HEK293T (cell line): ENCODE data around the gene USP4.

ENCODE experiments used
- ARNT ChIP-seq: fragments of 450-650 bp; IDR thresholded peaks from 2 replicates; pipeline ENCODE4 v1.6.1; 2017; ENCODE audit warnings: mild to moderate bottlenecking
- FOXA1 ChIP-seq: fragments of 450-650 bp; IDR thresholded peaks from 2 replicates; pipeline ENCODE4 v1.6.1; 2016; ENCODE audit warnings: mild to moderate bottlenecking
- FOXK2 ChIP-seq: fragments of 450-650 bp; IDR thresholded peaks from 2 replicates; pipeline ENCODE4 v1.6.1; 2016; ENCODE audit warnings: mild to moderate bottlenecking
- ZNF384 ChIP-seq: fragments of 450-650 bp; IDR thresholded peaks from 2 replicates; pipeline ENCODE4 v1.6.1; 2016

DNA sequence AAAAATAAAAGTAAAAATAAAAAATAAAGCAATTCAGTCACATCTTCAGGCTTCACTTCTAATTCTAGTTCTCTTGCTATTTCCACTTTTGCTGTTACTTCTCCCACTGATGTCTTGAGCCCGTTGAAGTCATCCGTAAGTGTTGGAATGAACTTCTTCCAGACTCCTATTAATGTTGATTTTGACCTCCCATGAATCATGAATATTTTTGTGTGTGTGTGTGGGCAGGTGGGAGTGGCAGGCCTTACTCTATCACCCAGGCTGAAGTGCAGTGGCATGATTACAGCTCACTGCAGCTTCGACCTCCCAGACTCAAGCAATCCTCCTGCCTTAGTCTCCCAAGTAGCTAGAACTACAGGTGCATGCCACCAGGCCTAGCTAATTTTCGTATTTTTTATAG lies 10.7 kb downstream of the USP4 start:
- TF ChIP-seq FOXK2 (no peak), FOXA1 (no peak), ZNF384 (no peak), ARNT (no peak)
